HG02759 (cell line): ENCODE data around the gene COL8A1.

Experiments used
- ATAC-seq: cut with Tn5 transposase; IDR thresholded peaks from one replicate; pipeline ENCODE4 v1.9.1; 2021; ENCODE audit warnings: mild to moderate bottlenecking, moderate library complexity; ENCODE audit not compliant: unreplicated experiment

The COL8A1 gene

GRCh38 chr3:99637368-99638111 is 854 bp upstream of the COL8A1 start:
- ATAC-seq = no peak

GRCh38 chr3:99639579-99639978 is 1.2 kb downstream of the COL8A1 start:
- ATAC-seq = no peak

DNA sequence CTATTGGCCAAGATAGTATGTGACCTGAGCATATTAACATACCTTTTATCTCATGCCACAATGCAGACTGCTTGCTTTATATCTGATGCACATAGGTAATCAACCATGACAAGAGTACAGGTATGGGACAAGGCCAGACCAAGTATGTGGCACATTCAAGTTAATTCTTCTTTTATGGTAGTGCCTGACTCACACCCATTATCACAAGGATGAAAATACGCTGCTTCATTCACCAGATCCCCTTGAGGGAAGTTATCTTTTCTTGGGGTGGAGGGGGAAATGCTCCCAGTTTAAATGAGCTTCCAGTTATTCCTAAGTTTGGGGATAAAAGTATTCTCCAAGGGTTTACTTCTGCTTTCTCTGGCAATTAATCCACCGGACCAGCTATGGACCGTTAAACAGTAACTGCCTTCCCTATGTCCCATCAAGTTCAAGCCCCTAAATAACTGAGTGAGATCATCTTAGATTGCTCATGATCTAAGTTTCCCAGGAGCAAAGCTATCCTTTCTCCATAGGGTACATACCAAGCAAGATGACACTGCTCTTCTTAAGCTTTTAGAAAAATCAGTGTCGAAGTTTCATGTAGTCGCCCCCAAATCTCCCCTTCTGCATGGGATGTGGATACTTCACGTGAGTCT is 1.9 kb downstream of the COL8A1 start:
- no peak for ATAC-seq

- ATAC-seq = no peak
These were observed 3.1 kb downstream of the COL8A1 start for GRCh38 chr3:99641480-99641879.

DNA sequence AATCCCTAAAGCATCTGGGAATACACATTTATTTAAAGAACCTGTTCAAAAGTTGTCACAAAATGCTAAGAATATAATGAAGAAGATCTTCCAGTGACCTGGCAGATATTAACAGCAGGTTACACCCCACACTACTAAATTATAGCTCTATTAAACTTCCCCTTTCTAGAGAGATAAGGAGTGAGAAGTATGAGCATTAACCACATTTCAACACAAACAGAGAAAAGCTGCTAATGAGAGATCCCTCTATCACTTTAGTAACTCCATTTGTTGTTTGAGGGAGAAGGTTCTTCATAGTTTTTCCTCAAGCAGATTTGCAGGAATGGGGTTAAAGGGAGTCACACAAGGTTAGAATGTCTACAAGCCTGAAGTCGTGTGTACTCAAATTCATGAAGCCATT is 3.6 kb downstream of the COL8A1 start:
- no peak for ATAC-seq

GRCh38 chr3:99644017-99644416 is 5.6 kb downstream of the COL8A1 start:
- no peak for ATAC-seq

DNA sequence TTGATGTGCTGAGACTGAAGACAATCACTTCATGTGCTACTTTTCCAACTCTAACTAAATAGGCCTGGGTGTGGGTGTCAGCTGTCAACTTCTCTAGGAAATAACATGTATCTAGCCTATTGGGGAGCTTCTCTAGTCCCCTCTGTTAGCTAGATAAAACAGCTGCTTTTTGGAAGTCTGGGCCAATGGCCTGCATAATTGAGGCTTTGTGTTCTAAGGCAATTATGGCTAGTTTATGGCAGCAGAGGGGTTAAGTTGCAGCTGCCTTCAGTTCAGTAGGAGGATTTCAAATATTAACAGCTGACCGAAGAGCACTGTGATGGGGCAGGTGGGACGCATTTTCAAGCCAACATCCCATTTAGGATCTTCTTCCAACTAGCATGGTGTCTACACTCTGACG is 6.4 kb downstream of the COL8A1 start:
- ATAC-seq = no peak

- no peak for ATAC-seq
These were observed 7.1 kb downstream of the COL8A1 start for GRCh38 chr3:99645277-99646106.

DNA sequence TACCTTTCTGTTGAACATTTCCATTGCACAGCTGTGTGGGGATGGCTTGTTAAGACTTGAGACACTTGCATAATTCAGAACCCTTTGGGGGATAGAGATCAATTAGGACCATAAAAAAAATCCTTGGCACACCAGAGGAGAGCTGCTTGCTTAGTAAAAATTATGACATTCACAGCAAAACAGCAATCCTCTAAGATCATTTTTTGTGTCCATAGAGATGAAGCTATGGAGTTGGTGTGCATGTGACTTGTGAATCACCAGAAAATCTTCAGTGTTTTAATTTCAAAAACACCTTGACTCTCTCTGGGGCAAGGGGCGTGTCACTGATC is 7.7 kb downstream of the COL8A1 start:
- ATAC-seq = no peak

DNA sequence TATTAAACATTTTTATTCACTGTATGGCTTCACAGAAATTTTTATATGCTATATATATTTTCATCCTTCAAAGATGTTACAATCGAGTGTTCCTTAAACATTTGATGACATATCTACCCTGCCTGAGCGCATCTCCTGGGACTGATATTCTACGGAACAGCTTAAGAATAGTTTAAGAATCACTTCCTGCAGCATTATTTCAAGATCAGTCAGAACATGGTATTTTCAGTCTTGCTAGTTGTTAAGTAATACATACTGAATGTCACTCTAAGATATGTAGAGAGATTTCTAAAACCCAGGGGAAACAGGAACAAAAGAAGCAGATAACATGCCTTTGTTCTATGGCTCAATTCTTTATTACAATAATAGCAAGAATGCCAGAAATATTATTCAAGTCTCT is 8.7 kb downstream of the COL8A1 start:
- ATAC-seq = no peak

GRCh38 chr3:99648101-99648500 is 9.7 kb downstream of the COL8A1 start:
- no peak for ATAC-seq

GRCh38 chr3:99648516-99648915 is 10.1 kb downstream of the COL8A1 start:
- ATAC-seq = no peak

GRCh38 chr3:99651531-99651930 is 13.1 kb downstream of the COL8A1 start:
- no peak for ATAC-seq

DNA sequence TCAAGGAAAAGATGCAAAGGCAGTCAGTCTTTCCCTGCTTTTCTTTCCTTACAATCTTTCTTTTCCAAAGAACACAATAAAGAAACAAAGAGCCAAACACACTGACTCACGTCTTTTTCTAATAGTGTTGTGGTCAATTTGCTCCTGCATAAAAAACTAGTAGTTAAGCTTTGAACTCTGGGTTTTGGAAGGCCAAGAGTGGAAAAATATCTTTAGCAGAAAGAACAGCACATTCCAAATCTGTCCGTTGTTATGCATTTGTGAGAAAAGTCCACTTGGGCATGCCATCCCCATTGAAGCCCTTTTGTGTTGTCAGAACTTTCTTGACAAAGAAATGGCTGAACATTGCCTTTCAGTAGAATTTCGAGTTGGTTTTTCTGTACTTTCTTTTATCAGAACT is 18.2 kb downstream of the COL8A1 start:
- no peak for ATAC-seq

DNA sequence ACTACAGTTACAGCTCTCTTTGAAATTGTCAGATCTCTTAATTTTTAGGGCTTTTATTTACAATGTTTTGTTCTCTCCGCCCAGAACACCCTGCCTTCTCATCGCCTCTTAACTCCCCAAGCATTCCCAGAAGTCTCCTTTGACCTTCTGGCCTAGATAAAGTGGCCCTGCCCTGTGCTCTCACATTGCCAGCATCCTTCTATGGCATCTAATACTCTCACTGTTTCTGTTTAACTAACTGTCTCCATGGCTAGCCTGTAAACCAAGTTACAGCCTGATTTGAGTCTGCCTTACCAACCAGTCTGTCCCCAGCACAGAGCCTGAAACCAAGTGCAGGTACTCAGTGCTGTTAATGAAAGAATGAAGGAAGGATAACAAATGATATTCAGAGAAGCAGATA is 19.9 kb downstream of the COL8A1 start:
- no peak for ATAC-seq

DNA sequence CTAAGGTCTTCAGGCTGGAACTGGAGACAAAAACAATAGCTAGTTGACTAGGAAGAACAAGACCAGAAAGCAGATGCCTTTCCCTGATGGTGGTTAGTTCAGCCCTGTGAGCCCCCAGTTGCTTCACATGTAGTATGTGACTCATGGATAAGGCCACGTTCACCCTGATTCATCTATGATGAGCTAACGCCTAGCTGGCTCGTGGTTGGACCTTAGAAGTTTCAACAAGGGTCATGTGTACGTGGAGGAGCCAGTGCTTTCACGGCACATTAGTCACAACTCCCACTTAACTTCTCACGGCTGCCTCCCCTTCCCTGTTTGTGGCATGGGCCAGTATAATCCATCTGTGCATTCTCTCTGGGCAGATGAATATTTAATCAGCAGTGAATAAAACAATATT is 20.6 kb downstream of the COL8A1 start:
- ATAC-seq = no peak

GRCh38 chr3:99659951-99660350 is 21.6 kb downstream of the COL8A1 start:
- no peak for ATAC-seq

GRCh38 chr3:99662838-99663570 is 24.6 kb downstream of the COL8A1 start:
- no peak for ATAC-seq

- ATAC-seq = no peak
These were observed 25.6 kb downstream of the COL8A1 start for GRCh38 chr3:99663977-99664376.

GRCh38 chr3:99665017-99665416 is 26.6 kb downstream of the COL8A1 start:
- ATAC-seq = no peak

GRCh38 chr3:99666201-99666600 is 27.8 kb downstream of the COL8A1 start:
- ATAC-seq = no peak
